DMS114 treated with DMSO at 0.1 percent for 48 hours (cell line): ENCODE results near the gene CARD9.

ENCODE experiments used
- DNase-seq: peaks from one replicate; lab custom pipeline; 2025; ENCODE audit not compliant: unreplicated experiment; lab: John Stamatoyannopoulos, UW

The CARD9 gene

GRCh38 chr9:136337416-136338395 is 35.8 kb downstream of the CARD9 start:
- DNase-seq, result no peak

GRCh38 chr9:136336881-136337280 is 36.6 kb downstream of the CARD9 start:
- no peak for DNase-seq

GRCh38 chr9:136336156-136336870 is 37.2 kb downstream of the CARD9 start:
- no peak for DNase-seq

- no peak for DNase-seq
Measured at GRCh38 chr9:136335296-136336155, 37.9 kb downstream of the CARD9 start.

GRCh38 chr9:136334541-136334940 is 38.9 kb downstream of the CARD9 start:
- no peak for DNase-seq

- no peak for DNase-seq
Measured at GRCh38 chr9:136333486-136333885, 40.0 kb downstream of the CARD9 start.

- no peak for DNase-seq
Measured at GRCh38 chr9:136333045-136333444, 40.4 kb downstream of the CARD9 start.

GRCh38 chr9:136332482-136332983 is 40.9 kb downstream of the CARD9 start:
- DNase-seq, result no peak

- DNase-seq, result no peak
Measured at GRCh38 chr9:136331556-136332481, 41.6 kb downstream of the CARD9 start.

- DNase-seq, result no peak
Measured at GRCh38 chr9:136331030-136331429, 42.4 kb downstream of the CARD9 start.

- DNase-seq, result no peak
Measured at GRCh38 chr9:136330406-136330990, 43.0 kb downstream of the CARD9 start.

GRCh38 chr9:136329636-136330405 is 43.6 kb downstream of the CARD9 start:
- DNase-seq, result no peak

GRCh38 chr9:136329211-136329627 is 44.2 kb downstream of the CARD9 start:
- DNase-seq, result no peak

GRCh38 chr9:136328622-136329041 is 44.8 kb downstream of the CARD9 start:
- no peak for DNase-seq

GRCh38 chr9:136328011-136328621 is 45.4 kb downstream of the CARD9 start:
- no peak for DNase-seq

GRCh38 chr9:136327304-136327974 is 46.0 kb downstream of the CARD9 start, which contains the start of gene GPSM1:
TSS of gene GPSM1 (plus strand) at chr9:136327539. CDS start at chr9:136327696, 157 bp downstream.
- DNase-seq, result no peak

- DNase-seq, result no peak
Measured at GRCh38 chr9:136326761-136327303, 46.6 kb downstream of the CARD9 start.
